HG03045 (cell line): ENCODE data around the gene AGBL4.

Source experiments
- ATAC-seq: cut with Tn5 transposase; IDR thresholded peaks from one replicate; pipeline ENCODE4 v1.9.1; 2021; ENCODE audit warnings: mild to moderate bottlenecking, moderate library complexity; ENCODE audit not compliant: unreplicated experiment

Gene AGBL4

DNA sequence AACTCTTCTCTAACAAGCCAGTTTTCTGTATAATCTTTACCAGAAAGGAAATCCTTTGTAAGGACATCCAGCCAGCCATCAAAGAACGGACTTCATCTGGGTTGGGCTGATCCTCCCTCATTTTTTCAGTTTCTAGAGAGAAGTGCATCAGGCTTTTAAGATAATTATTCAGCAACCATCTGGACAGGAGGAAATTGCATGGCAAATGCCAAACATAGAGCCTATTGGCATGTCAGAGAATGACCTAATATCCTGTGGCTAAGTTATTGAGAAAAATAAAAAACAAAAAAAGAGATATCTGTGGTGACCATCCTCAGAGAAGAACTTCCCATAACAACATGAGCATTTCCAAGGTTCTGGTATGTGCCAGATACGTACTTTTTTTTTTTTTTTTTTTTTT lies 1172.1 kb downstream of the AGBL4 start:
- no peak for ATAC-seq

DNA sequence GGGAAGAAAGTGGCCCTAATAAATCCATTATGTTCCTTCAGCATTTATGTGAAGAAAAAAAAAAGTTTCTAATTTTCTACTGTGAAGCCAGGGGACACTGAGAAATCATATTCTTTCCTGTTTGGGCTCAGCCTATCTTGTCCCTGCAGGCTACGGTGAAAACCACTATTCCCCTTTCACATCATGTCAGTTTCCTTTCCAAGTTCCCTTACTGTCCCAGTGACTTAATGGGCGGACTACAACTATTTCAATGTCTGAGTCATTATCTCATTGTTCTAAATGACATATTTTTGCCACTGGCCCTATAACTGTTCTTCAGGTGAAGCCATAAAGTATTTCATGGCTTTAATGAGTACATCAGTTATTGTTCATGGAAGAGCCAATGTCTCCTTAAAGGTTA lies 1175.7 kb downstream of the AGBL4 start:
- no peak for ATAC-seq

DNA sequence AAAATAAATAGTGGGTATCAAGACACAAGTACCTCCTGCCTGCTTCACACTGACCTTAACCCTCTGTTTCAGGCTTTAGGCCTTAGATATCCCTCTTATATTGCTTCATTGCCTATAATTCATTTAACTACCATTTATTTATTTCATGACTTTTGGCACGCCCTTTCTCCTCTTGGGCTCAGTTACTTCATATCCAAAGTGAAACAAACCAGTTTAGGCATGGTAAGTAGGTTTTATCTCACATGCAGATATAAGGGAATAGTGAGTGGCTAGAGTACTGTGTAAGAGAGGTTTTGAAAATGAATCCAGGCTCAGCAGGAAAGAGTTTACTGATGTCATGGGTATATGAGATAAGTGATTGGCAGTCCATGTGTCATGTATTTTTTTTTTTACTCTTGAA lies 1177.3 kb downstream of the AGBL4 start:
- no peak for ATAC-seq

DNA sequence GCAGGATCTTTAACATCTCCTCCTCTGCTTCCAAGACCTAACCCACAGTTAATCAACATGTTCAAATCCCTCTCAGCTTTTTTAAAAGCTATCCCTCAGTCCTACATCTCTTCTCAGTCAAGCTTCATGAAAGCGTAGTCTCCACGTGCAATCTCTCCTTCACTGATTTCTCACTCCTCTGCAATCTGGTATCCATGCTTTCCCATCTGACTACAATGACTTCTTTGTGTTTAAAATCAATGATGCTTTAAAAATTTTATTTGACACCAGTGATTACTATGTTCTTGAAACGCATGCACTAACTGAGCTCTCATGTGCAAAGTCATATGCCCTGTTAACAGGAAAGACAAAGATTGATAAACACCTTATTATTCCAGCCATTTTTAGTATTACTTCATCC lies 1179.6 kb downstream of the AGBL4 start:
- ATAC-seq = no peak

DNA sequence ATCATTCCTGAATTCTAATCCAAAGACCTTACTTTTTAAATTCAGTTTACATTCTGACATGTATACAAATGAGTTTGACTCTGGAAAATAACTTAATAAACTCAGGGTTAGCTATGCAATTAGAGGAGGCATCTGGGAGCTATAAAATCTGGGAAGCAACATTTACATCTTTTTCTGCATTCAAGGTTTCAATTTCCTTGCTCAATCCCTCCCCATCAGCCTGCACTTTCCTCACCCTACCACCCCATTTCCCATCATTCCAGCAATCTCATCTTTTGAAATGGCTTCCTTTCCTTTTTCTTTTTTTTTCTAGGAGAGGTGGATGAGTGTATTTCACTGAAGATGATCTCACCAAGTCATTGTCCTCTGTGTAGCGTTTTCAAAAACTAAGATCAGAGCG lies 1181.8 kb downstream of the AGBL4 start:
- no peak for ATAC-seq

DNA sequence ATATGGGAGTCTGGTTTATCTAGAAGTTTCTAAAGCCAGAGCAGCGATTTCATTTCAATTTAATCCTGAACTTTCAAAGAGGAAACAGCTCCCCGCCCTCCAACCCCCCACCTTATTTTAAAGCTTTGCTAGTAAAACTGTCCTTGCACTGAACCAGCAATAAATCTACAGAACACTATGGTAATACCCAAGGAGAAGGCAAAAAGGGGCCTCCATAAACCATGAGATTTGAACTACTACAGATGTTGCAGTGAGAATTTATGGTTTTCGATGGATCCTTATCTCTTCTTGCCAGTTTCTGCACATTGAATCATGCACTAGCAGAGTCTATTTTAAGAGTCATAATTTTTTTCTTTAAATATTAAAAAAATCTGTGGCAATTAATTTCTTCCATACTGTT lies 1182.3 kb downstream of the AGBL4 start:
- ATAC-seq = no peak

DNA sequence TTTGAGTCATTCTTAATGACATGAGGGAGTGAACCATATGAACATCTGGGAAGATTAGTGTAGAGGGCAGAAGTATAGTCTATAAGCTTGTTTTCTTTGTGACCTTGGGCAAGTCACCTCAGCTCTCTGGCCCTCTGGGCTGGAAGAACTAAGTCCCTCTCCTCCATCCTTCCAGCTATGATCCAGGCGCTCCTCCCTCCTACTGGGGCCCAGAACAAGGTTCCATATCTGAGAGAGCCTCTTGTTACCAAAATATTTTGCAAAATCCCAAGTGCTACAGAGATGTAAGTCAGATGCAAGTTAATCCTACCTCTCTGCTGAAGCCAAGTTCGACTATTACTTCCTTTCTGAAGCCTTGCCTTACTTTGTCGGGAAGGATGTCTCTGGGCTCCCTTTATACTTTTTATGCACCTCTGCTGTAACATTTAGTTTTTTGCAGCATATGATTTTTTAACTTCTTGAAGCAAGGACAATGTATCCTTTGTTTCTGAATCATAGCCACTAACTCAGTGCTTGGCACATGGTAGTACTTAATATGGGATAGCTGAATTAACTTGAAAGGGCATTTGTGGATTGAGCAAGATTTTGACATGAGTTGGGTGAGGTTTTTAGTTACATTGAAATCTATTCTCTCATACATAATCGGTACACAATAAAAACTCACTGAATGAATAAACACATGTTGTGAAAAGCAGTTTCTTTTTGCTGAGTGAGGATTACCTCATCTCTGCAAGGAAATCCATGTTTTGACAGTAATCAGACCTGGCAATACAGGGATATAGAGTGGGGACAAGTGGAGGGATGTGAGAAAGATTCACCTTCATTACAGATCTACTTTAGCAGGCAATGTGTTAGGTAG lies 1192.4 kb downstream of the AGBL4 start:
- ATAC-seq = no peak

DNA sequence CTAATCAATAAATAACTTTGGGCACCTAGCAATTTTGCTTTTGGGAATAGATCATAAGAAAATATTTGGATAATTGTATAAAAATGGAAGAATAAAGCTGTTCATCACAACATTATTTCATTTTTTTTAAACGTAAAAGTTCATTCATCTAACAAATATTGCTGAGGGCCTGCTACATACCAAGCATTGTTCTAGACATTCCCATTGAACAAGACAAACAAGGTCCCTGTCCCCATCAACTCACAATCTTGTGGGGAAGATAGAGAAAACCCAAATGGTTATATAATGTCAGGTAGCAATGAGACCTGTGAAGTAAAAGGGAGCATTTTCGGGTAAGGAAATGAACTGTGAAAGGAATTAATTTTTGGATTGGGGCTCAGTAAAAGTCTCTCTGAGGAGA lies 1193.0 kb downstream of the AGBL4 start:
- no peak for ATAC-seq

DNA sequence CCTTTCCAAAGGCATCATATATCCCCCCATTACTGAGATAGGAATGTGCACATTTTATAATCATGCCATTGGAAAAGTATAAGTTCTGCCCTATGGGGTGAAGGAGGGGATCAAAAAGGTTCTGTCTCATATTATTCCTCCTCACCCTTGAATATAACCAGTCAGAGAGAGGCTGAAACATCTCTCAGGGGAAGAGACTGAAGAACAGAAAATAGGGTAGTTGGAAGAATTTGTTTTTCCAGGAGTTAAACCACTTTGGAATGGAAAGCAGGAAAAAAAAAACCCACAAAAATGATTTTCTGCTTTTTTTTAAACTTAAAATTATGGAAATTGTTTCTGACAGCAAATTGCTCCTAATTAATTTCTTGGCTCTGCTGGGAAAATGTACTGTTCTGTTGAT lies 1194.3 kb downstream of the AGBL4 start:
- no peak for ATAC-seq

DNA sequence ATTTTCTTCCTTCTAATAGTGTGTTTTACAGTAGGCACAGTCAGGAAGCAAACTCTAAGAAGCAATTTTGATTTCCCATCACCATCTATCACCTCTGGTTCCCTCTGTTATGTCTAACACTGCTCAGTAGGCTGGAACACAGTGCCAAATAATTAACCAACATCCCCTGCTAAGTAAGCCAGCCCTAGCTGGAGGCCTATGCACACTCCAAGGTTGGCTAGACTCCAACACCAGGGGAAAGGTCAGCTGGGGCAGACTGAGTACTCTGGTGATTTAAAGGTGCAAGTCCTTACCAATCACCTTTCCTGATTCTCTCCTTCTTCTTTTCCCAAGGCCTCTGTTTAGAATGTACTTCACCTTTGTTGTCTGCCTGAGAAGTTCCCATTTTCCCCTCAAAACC lies 1200.6 kb downstream of the AGBL4 start:
- no peak for ATAC-seq

DNA sequence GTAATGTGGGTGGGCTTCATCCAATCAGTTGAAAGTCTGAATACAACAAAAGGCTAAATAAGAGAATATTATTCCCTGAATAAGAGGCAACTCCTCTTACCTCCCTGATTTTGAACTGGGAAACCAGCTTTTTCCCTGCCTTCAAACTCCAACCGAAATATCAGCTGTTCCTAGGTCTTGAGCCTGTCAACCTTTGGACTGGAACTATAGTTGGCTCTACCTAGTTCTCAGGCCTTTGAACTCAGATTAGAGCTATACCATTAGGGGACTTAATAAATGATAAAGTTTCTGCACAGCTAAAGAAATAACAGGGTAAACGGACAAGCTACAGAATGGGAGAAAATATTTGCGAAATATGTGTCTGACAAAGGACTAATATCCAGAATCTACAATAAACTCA lies 1203.3 kb downstream of the AGBL4 start:
- ATAC-seq = no peak

DNA sequence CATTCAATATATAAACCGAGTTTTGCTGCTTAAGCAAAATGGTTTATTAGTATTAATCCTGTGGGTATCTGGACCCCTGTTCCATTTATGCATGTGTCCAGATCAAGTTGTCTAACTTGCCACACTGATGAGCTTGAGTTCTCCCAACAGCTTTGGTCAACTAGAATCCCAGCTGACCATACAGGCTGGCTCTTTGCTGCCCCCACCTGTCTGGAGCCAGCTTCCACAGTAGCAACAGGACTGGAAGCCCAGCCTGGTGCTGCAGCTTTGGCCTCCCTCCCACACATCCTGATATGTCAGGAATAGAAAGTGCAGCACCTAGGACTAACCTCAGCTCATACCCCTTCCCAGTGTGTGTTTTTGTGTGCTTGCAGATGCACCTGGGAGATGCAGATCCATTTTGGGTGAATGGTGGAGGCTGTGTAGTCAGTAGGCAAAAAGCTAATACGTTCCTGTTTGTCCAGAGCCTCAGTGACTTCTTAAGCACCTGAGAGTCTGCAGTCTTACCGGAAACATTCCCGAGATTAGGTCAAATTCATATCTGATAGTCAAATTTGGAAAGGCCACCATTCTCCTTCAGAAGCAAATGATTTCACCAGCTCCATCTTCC lies 1206.1 kb downstream of the AGBL4 start:
- no peak for ATAC-seq

DNA sequence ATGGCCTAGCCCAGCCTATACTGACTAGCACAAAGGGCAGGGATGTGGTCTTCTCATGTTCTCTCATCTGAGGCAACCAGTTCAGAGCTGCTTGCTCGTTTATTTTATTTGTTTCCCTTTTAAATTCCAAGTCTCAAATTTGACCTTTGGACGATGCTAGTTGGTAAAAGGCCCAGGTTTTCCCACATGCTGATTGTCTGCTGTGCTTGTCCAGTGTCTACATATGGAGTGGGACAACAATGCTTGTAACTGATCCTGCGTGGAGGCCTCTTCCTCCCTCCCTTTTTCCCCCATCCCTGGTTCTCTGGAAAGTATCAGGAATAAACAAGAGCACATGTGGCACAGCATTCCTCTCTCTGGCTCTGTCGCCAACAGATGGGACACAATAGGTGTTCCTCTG lies 1213.0 kb downstream of the AGBL4 start:
- ATAC-seq = no peak

DNA sequence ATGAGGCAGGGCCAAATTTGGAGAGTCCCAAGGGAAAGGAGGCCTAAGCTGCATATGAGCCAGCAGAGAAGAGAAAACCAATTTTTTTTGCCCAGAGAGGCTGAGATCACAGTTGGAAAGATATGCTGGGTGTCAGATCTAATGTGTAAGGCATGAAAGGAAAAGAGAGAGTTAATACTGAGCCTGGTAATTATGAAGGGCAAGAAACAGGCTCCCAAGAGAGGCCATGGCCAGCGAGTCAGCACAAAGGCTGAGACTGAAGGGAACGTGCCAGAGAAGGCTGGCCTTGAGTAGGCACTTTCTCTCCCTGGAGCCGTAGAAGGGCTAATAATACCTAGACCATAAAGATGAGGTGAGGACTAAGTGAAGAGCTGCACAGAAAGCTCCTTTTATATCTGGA lies 1215.3 kb downstream of the AGBL4 start:
- ATAC-seq = no peak

DNA sequence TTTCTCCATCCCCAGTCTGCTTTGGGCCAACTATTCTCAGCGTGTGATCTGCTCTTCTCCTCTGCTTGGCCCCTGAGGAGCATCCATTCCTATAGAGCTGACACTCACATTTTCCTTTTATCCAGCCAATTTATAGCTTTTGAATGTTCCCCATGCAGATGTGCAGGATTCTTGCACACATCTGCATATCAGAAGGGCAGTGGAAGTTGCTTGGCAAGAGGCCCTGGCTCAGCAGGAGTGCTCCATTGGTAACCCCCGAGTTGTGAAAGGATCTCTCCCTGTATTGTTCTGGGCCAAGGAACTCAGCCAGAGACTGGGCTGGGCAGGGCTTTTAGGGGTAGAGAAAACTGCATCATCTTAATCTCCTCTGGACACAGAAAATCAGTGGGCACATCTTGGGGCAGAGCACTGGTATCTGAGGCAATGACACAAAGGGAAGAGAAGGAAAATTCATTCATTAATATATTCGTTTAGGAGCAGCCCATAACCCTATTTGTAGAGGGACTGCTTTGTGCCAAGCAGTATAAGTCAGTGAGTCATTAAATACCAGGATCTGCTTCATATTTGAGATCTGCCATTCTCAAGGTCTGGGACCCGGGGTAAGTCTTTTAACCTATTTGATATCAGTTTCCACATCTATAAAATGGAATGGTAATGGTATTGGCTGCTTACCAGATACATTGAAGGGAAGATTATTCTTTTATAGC lies 1216.0 kb downstream of the AGBL4 start:
- no peak for ATAC-seq

DNA sequence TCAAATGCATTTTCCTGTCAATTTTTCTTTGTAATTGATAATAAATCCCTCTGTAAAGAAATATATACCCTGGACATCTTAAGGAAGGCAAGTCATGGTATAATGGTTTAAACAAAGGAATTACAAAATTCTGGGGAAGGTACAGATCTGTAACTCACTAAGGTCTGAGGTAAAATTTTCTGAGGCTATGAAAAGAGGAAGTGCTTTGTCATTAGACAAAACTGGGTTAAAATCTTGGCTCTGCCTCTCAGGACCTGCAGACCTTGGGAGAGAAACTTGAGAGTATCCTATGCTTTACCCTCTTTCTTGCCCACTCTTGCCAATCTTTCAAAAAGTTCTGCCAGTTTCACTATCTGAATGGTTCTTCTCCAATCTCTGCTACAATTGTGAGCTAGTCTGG lies 1220.3 kb downstream of the AGBL4 start:
- no peak for ATAC-seq

DNA sequence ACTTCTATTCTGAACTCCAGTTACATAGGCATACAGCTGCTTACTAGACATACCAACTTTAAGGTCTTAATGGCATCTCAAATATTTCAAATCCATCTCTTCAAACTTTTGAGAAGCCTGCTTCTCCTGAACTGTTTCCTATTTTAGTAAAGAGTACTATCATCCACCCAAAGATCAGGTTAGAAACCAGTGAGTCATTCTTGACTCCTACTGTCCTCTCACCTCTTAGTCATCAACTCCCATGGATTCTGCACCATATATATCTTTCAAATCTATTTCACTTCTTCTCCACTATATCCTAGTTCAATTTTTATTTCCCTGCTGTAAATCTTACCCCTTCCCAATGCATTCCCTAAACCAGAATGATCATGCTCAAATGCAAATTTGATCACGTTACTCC lies 1228.9 kb downstream of the AGBL4 start:
- no peak for ATAC-seq

DNA sequence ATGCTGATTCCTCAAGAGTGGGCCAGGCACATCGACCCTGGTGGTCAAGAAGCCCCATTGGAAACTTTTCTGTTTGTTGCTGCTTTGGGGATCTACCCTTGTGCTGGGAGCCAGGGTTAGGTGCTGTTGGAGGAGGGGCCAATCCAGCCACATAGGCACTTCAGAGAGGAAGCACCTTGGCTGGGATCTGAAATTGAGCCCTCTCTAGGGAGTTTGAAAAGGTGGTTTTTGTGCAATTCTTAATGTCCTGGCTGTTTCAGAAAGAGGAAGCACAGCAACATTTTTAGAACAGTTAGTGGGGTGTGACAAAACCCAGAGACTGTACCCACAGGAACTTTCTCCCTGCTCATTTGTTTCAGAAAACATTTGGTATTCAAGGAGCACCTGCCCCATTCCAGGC lies 1229.9 kb downstream of the AGBL4 start:
- peak; percentile 73 for ATAC-seq

DNA sequence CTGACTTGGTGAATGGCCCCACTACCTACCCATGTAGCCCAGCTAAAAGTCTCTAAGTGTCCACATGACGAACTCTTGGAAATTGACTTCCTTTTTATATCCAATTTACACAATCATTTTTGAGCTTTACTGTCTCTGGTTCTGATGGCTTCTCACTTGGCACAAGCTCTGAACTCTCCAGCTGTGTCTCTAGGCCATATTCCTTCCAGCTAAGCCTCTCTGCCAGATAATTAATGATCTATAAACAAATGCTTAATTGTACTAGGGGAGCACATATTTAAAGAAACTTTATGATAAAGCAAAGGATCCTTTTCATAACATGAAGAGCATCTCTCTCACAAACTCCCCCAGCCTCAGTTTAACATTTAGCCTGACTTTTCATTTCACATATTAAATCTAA lies 1230.8 kb downstream of the AGBL4 start:
- no peak for ATAC-seq

DNA sequence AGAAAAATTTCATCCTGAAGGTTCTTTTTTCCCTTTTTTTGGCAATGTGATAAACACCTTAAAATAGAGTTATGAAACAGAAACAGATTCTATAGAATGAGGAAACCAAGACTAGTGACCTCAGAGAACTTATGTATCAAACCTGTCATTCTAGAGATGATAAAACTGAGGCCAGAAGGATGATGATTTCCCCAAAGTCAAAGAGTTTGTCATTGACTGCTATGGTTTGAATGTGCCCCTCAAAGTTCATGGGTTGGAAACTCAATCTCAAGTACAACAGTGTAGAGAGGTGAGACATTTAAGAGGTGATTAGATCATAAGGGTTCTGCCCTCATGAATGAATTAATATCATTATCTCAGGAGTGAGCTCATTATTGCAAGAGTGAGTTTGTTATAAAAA lies 1233.4 kb downstream of the AGBL4 start:
- no peak for ATAC-seq

DNA sequence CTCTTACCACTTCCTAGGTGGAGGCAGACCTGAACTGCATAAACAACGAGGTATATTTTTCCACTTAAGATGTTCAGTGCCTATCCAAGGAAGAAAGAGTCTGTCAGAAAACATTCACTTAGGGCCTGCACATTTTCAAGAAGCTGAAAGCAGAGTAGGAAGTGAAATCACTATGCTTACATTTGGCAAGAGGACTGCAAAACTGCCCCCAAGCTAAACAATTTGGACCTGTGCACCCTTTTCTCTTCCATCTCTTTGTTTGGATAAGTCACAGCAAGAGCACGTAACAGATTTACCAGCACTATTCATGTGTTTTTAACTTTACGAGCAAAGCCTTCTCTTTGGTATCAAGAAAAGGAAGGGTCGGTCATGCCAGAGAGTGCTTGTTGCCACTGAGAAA lies 1233.9 kb downstream of the AGBL4 start:
- ATAC-seq = no peak

DNA sequence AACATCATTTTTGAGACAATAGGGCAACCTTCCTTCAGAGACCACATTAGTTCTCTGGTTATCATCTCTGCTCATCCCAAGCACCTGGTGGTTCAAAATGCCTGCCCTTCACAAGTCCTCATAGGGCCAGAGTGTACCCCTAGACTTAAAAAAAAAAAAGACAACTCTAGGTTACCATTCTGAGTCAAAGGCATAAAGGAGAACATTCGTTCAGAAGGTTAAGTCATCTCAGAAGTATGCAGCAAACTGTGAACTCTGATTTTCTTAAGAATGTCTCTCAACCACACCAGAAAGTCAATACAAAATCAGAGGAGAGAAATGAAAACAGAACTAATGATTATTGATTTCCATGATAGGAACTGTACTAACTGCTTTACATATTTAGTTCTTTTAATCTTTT lies 1237.9 kb downstream of the AGBL4 start:
- ATAC-seq = no peak
